Neural cell (in vitro differentiated cells): ENCODE results near the gene PCDHAC1. TPM values are rescaled to one million over a fixed set of nuclear protein-coding genes. Genes with fewer than 3 reads are reported as not detected.

Experiments used
- polyA plus RNA-seq: library from polyadenylated mRNA; depleted of rRNA; stranded (reverse); fragments of >200 nt; gene quantifications from 2 replicates; pipeline ENCODE4 v1.2.3, GENCODE V29; 2014
- small RNA-seq, 3 experiments: library from RNA; depleted of rRNA; stranded (forward); fragments of <200 nt; gene quantifications; one replicate each; pipeline ENCODE3, GENCODE V24; 2012

Gene PCDHAC1
- polyA plus RNA-seq, 1 donor from 2014 or later, result 2.4 TPM

Small RNA genes within 50 kb of the gene (small RNA-seq; reads per million reads assigned to genes)
- 0 reads per million in 3 experiments for gene AC010223.1

Other genes with a start within 250 kb of the PCDHAC1 start
- 76.3 and 80.2 TPM in 2 replicates for gene HARS1, start 234.9 kb upstream of the PCDHAC1 start, polyA plus RNA-seq
- gene HARS2, start 234.8 kb upstream of the PCDHAC1 start, polyA plus RNA-seq, result 93.9 and 102 TPM in 2 replicates
- 148 and 170 TPM in 2 replicates for gene ZMAT2, start 225.9 kb upstream of the PCDHAC1 start, polyA plus RNA-seq
- 0.28 TPM in 1 of 2 replicates, not detected in the other for gene PCDHA1, start 140.2 kb upstream of the PCDHAC1 start, polyA plus RNA-seq
- 8.7 and 9.9 TPM in 2 replicates for gene PCDHA2, start 131.4 kb upstream of the PCDHAC1 start, polyA plus RNA-seq
- gene PCDHA3, start 125.2 kb upstream of the PCDHAC1 start, polyA plus RNA-seq, result 1.7 and 3.0 TPM in 2 replicates
- gene PCDHA4, start 119.2 kb upstream of the PCDHAC1 start, polyA plus RNA-seq, result 43.6 and 47.6 TPM in 2 replicates
- 1.4 and 2.2 TPM in 2 replicates for gene PCDHA5, start 104.7 kb upstream of the PCDHAC1 start, polyA plus RNA-seq
- gene PCDHA6, start 98.3 kb upstream of the PCDHAC1 start, polyA plus RNA-seq, result 2.5 and 3.6 TPM in 2 replicates
- gene PCDHA7, start 92.0 kb upstream of the PCDHAC1 start, polyA plus RNA-seq, result 2.9 and 3.3 TPM in 2 replicates
- 0.66 and 1.4 TPM in 2 replicates for gene PCDHA8, start 85.1 kb upstream of the PCDHAC1 start, polyA plus RNA-seq
- gene PCDHA9, start 77.9 kb upstream of the PCDHAC1 start, polyA plus RNA-seq, result 0.56 and 0.88 TPM in 2 replicates
- gene PCDHA10, start 70.4 kb upstream of the PCDHAC1 start, polyA plus RNA-seq, result 5.5 and 6.7 TPM in 2 replicates
- gene PCDHA11, start 57.3 kb upstream of the PCDHAC1 start, polyA plus RNA-seq, result 5.3 and 7.3 TPM in 2 replicates
- 12.8 and 13.9 TPM in 2 replicates for gene PCDHA12, start 51.0 kb upstream of the PCDHAC1 start, polyA plus RNA-seq
- 0.89 and 1.2 TPM in 2 replicates for gene PCDHA13, start 44.2 kb upstream of the PCDHAC1 start, polyA plus RNA-seq
- gene PCDHAC2, start 40.2 kb downstream of the PCDHAC1 start, polyA plus RNA-seq, result 7.6 and 9.3 TPM in 2 replicates
- 0.10 TPM in 1 of 2 replicates, not detected in the other for gene PCDHB1, start 125.1 kb downstream of the PCDHAC1 start, polyA plus RNA-seq
- 103 and 105 TPM in 2 replicates for gene PCDHB2, start 168.3 kb downstream of the PCDHAC1 start, polyA plus RNA-seq
- gene PCDHB3, start 174.2 kb downstream of the PCDHAC1 start, polyA plus RNA-seq, result 3.9 and 4.9 TPM in 2 replicates
- gene PCDHB4, start 195.5 kb downstream of the PCDHAC1 start, polyA plus RNA-seq, result 4.2 and 4.3 TPM in 2 replicates
- gene PCDHB5, start 208.9 kb downstream of the PCDHAC1 start, polyA plus RNA-seq, result 4.5 and 4.7 TPM in 2 replicates
- 1.6 and 1.7 TPM in 2 replicates for gene PCDHB6, start 223.8 kb downstream of the PCDHAC1 start, polyA plus RNA-seq
- 0.99 and 2.1 TPM in 2 replicates for gene PCDHB7, start 246.3 kb downstream of the PCDHAC1 start, polyA plus RNA-seq